LNCaP clone FGC (cell line): ENCODE measurements around the gene CABP2.
A peak's percentile ranks its signal among the peaks of the same experiment; 100 is the strongest.
"Not testable (repeated sequence)": the region's sequence is repeated elsewhere in the genome, so short reads cannot be mapped to it uniquely, and the experiment has no call there.

ENCODE experiments used
- DNase-seq: peaks from one replicate; pipeline ENCODE4 v3.0.0-alpha.2; 2011; ENCODE audit warnings: low read depth
- H3K4me3 ChIP-seq: 2 replicates; pipeline ENCODE4 v1.5.1; 2011; ENCODE audit warnings: mild to moderate bottlenecking, low read depth, low read length, control low read depth
- TF ChIP-seq, protein P1 (sequence below): IDR thresholded peaks from 2 replicates; pipeline ENCODE4 v1.5.1; 2012; ENCODE audit warnings: mild to moderate bottlenecking; ENCODE audit not compliant: control insufficient read depth, insufficient read depth; ENCODE audit errors: extremely low read depth

The CABP2 gene

DNA sequence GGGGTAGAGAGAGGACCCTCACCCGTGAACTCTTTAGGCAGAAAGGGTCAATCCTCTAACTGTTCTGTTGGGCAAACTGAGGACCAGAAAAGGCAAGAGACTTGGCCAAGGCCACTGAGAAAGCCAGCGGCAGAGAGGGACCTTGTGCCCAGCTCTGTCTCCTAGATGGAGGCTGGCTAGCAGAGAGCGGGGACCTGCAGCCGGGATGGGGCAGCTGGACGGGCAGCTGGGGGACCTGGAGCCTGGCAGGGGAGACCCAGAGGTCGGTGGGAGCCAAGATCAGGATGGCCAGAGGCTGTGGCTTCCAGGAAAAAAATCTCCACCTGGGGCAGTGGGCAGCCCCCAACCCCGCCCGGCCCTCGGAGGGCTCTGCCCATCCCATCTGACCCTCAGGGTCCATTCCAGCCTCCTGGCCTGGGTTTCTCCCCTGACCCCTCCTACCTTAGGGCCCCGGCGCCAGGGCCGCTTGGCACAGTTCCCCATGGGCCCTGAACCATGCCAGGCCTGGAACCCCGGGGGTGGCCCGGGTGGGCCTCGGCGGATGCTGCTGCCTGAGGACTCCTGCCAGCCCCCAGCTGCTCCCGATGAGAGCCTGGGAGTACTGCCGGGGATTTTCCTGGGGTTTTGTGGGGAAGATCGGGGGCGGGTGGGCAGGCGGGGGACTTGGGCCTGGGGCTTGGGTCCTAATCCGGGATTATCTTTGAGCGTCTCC lies at the start of gene CABP2:
Gene CABP2, minus strand, starts transcription at position 603 of the 712 bp plus-strand sequence. Its CDS starts 120 bp downstream, at position 483.
- DNase-seq = no peak
- TF ChIP-seq, protein P1, sequence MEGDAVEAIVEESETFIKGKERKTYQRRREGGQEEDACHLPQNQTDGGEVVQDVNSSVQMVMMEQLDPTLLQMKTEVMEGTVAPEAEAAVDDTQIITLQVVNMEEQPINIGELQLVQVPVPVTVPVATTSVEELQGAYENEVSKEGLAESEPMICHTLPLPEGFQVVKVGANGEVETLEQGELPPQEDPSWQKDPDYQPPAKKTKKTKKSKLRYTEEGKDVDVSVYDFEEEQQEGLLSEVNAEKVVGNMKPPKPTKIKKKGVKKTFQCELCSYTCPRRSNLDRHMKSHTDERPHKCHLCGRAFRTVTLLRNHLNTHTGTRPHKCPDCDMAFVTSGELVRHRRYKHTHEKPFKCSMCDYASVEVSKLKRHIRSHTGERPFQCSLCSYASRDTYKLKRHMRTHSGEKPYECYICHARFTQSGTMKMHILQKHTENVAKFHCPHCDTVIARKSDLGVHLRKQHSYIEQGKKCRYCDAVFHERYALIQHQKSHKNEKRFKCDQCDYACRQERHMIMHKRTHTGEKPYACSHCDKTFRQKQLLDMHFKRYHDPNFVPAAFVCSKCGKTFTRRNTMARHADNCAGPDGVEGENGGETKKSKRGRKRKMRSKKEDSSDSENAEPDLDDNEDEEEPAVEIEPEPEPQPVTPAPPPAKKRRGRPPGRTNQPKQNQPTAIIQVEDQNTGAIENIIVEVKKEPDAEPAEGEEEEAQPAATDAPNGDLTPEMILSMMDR = no peak
- no peak within 1 kb of the TSS for H3K4me3 ChIP-seq

DNA sequence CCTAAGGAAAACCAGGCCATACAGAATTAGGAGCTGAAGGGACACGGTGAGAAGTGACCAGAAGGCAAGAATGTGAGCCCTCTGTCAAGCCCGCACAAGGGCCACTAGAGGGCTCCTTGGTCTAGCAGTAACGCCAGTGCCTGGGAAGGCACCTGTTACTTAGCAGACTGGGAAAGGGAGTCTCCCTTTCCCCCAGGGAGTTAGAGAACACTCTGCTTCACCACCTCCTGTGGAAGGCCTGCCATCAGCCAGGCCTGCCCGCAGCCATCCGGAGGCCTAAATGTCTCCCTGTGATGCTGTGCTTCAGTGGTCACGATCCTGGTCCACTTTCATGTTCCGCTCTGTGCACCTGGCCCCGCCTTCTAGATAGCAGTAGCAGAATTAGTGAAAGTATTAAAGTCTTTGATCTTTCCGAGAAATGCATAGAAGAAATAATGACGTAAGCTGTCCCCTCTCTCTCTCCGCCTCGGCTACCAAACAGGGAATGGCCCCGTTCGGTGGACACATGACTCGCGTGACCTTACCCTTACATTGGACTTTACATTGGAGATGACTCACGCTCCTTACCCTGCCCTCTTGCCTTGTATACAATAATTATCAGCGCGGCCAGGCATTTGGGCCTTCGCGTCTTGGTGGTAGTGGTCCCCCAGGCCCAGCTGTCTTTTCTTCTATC lies 49.6 kb upstream of the CABP2 start:
- no peak overlapping the region for H3K4me3 ChIP-seq
- peak; percentile 22 for DNase-seq
- TF ChIP-seq, protein P1 = peak; percentile 71

DNA sequence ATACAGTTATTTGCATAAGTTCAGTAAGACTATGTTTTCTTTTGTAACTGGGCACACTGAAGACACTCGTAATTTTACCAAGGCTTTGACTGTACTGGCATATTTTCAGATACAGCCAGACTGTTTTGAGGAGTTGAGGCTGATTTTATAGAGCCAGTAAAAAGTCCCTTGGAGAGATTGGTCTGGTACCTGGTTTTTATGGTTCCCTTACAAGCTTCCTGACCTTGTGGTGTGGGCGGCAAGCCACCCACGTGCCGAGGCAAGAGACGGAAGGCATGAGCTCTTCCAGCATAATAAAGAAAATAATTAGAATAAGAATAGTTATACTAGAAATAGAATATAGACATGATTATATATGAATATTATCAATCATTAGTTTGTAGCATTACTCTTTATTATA lies 49.1 kb upstream of the CABP2 start:
- DNase-seq = peak; percentile 67
- H3K4me3 ChIP-seq = no peak overlapping the region
- TF ChIP-seq, protein P1 = no peak

DNA sequence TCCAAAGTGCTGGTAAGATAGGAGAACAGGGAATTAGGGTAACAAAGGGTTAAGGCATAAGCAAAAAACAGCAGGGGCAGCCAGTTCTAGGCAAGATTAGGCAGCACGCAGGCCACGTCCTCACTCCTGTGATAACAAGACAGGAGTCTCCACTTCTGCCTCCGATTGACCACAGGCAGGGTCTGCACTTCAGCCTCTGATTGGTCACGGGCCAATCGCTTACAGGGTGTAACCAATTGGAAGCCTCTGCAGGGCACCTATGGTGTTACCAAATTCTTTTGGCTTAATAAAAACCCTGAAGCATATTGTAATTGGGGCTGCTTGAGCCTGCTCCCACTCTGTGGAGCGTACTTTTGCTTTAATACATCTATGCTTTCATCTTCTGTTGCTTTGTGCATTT lies 48.2 kb upstream of the CABP2 start:
- TF ChIP-seq, protein P1 = no peak
- DNase-seq = no peak
- no peak overlapping the region for H3K4me3 ChIP-seq

DNA sequence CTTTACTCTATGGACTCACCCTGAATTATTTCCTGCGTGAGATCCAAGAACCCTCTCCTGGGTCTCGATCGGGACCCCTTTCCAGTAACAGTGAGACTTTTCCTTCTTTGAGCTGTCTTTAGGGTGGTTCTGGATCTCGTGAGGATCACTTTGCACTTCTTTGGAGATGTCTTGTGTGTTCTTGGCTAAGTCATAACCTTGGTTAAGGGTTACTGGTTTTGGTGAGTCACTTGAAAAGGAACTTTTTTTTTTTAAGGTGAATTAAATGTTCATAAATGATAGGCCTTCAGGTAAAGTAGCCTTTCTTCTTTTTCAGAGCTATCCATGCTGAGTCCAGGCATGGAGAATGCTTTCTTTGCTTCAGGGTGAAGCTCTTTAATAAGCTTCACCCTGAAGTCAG lies 41.0 kb upstream of the CABP2 start:
- TF ChIP-seq, protein P1 = no peak
- no peak overlapping the region for H3K4me3 ChIP-seq
- DNase-seq = no peak

DNA sequence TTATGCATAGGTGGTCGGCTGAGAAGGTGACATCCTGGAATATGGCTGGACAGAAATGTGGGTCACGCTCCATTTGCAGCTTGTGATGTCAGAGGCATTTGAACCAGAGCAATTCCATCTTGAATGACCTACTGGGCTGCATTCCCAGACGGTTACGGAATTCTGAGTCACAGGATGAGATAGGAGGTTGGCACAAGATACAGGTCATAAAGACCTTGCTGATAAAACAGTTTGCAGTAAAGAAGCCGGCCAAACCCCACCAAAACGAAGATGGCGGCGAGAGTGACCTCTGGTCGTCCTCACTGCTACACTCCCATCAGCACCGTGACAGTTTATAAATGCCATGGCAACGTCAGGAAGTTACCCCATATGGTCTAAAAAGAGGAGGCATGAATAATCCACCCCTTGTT lies 40.5 kb upstream of the CABP2 start:
- H3K4me3 ChIP-seq = not testable (repeated sequence)
- DNase-seq = peak; percentile 32

DNA sequence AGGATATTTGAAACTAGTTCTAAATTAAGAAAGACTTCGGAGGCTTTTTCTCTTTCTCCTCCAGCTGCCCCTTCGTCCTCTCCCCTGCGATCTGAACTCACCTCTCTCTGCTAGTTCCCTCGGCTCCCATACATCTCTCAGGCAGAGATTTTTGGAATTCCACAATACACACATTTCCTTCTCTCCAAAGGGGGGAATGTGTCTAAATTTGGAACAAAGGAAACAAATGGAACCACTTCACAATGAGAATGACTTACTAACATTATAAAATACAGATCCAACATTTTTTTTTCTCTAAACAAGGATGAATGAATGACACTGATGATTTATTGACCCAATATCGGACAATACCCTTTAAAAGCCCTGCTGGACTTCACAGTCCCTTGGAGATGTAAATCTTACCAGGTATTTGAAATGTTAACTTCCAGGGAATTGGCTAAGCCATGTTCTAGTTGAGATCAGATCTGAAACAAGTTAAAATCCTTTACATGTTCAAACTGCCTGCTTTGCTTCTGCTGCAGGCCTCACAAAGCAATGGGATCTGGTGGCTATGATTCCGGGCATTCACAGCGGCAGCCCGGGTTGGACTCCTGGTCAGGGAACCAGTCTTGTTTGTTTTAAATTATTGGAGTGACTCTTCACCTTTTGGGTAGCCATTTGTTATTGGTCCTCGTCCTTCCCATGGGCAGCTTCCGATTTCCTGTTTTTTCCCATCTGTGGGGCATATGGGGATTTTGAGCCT lies 39.9 kb upstream of the CABP2 start:
- TF ChIP-seq, protein P1 = no peak
- DNase-seq = no peak
- no peak overlapping the region for H3K4me3 ChIP-seq
